Prostate gland (tissue), 2 donors: Measurements from ENCODE around the gene ACVR2B. TPM values are rescaled to one million over a fixed set of nuclear protein-coding genes. Genes with fewer than 3 reads are reported as not detected.

Experiments used
- DNase-seq: peaks from one replicate; pipeline ENCODE4 v3.0.0-alpha.2; 2019; ENCODE audit warnings: low spot score
- H3K27ac ChIP-seq, 2 donors: fragments of 200-600 bp; sonication (generic); 2 replicates each; pipeline ENCODE4 v1.5.1; 2017 to 2019
- H3K27me3 ChIP-seq: fragments of 200-600 bp; sonication (generic); replicated peaks from 2 replicates; pipeline ENCODE4 v1.5.1; 2019; ENCODE audit not compliant: insufficient read depth
- H3K36me3 ChIP-seq, 2 donors: fragments of 200-600 bp; sonication (generic); 1 replicate in 1 of 2; 2 replicates in 1 of 2; pipeline versions ENCODE4 v1.5.1 to v1.8.1; 2017 to 2019
- H3K4me1 ChIP-seq: fragments of 200-600 bp; sonication (generic); replicated peaks from 2 replicates; pipeline ENCODE4 v1.5.1; 2019
- H3K4me3 ChIP-seq, 2 donors: fragments of 200-600 bp; sonication (generic); 2 replicates each; pipeline ENCODE4 v1.5.1; 2017 to 2019
- H3K9me3 ChIP-seq: fragments of 200-600 bp; sonication (generic); 2 replicates; pipeline ENCODE4 v1.5.1; 2017
- POLR2A ChIP-seq: fragments of 450-650 bp; IDR thresholded peaks from one replicate; pipeline ENCODE4 v1.6.1; 2016; ENCODE audit warnings: antibody characterized with exemption, mild to moderate bottlenecking
- POLR2AphosphoS5 ChIP-seq: sonication (generic); formaldehyde crosslinking; IDR thresholded peaks from one replicate; pipeline ENCODE4 v1.6.1; 2017; ENCODE audit warnings: antibody characterized with exemption
- WGBS: methylation state at CpG from one replicate; pipeline ENCODE4 v1.1.5; 2018; 5-methylcytosine and 5-hydroxymethylcytosine counted together
- intact Hi-C: fragments of 100-400 bp; cut with DNase I; formaldehyde crosslinking; loops from one replicate; pipeline ENCODE4 v1.14.2; 2022
- total RNA-seq, 2 donors: library from RNA; depleted of rRNA; stranded (reverse); fragments of >200 nt; gene quantifications; one replicate each; pipeline ENCODE4 v1.1.0, GENCODE V29; 2016
- TF ChIP-seq, protein P1 (sequence below), 4 experiments: fragments of 200-600 bp in 2 of 4; fragments of 450-650 bp in 2 of 4; sonication (generic) in 2 of 4; IDR thresholded peaks; 1 replicate in 3 of 4; 2 replicates in 1 of 4; pipeline ENCODE4 v1.5.1; 2016 to 2019; ENCODE audit warnings: antibody characterized with exemption in 4 of 4, mild to moderate bottlenecking in 2 of 4, moderate library complexity in 2 of 4

The ACVR2B gene
- total RNA-seq, 2 donors from 2014 or later: 5.8 to 24.3 TPM

DNA sequence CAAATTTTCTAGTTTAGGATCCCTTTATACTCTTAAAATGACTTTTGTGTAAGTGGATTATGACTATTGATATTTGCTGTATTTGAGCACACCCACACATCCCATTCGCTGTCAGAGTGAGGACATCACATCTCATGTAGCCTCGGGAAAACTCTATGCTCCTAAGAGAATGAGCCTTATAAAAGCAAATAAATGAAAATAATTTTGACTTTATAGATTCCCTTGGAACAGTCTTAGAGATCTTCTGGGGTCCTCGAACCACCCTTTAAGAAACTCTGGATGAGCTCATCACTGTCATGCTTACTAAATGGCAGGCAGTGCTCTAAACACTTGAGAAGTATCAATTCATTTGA, 26.4 kb downstream of the ACVR2B start:
- H3K9me3 ChIP-seq: no peaks in the 10 kb centered on the region
- H3K27me3 ChIP-seq: no peaks in the 10 kb centered on the region
- peaks cover 0 to 13% of the 10 kb centered on the region in 2 donors for H3K36me3 ChIP-seq
- no peak overlapping the region for H3K27ac ChIP-seq
- no peak overlapping the region for H3K4me3 ChIP-seq
- intact Hi-C loops: loop anchor here (2.0 to 10.0 kb wide), 2 partner anchors 133 to 345 kb away; partner anchors contain the start of genes ACAA1, MYD88 and XYLB
- TF ChIP-seq POLR2A (no peak), POLR2AphosphoS5 (no peak)
- TF ChIP-seq, protein P1, sequence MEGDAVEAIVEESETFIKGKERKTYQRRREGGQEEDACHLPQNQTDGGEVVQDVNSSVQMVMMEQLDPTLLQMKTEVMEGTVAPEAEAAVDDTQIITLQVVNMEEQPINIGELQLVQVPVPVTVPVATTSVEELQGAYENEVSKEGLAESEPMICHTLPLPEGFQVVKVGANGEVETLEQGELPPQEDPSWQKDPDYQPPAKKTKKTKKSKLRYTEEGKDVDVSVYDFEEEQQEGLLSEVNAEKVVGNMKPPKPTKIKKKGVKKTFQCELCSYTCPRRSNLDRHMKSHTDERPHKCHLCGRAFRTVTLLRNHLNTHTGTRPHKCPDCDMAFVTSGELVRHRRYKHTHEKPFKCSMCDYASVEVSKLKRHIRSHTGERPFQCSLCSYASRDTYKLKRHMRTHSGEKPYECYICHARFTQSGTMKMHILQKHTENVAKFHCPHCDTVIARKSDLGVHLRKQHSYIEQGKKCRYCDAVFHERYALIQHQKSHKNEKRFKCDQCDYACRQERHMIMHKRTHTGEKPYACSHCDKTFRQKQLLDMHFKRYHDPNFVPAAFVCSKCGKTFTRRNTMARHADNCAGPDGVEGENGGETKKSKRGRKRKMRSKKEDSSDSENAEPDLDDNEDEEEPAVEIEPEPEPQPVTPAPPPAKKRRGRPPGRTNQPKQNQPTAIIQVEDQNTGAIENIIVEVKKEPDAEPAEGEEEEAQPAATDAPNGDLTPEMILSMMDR (IDR thresholded peaks at IDR 0.05): no peak
- 75% methylated on average over 3 of the region's 3 CpGs for WGBS
- no peaks in the 10 kb centered on the region for H3K4me1 ChIP-seq
- no peak for DNase-seq

DNA sequence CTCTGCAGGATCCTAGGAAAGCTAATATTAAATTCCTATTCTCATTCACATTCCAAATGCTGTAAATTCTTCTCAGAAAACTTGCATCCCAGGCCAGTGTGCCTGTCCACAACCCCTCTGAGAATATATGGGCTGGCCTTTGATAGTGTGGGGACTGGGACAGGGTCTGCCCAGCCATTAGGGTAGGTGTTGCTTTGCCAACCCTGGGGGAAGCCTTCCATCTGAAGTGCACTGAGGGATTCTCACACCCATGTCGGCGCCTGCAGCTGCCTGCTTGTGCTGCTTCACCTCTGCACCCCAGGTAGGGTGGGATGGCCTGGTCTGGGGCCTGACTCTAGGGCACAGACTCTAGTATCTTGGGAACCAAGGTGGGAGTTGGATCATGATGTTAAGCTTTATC, 27.2 kb downstream of the ACVR2B start:
- no peak for TF ChIP-seq POLR2AphosphoS5
- intact Hi-C loops: loop anchor here (2.0 to 10.0 kb wide), 2 partner anchors 134 to 346 kb away; partner anchors contain the start of genes ACAA1, MYD88 and XYLB
- DNase-seq: no peak
- WGBS: 91% methylated on average over 2 of the region's 2 CpGs
- Histone ChIP-seq H3K36me3 (peaks cover 0 to 13% of the 10 kb centered on the region in 2 donors), H3K27ac (no peak overlapping the region), H3K4me1 (no peaks in the 10 kb centered on the region), H3K9me3 (no peaks in the 10 kb centered on the region), H3K27me3 (no peaks in the 10 kb centered on the region), H3K4me3 (no peak overlapping the region)

DNA sequence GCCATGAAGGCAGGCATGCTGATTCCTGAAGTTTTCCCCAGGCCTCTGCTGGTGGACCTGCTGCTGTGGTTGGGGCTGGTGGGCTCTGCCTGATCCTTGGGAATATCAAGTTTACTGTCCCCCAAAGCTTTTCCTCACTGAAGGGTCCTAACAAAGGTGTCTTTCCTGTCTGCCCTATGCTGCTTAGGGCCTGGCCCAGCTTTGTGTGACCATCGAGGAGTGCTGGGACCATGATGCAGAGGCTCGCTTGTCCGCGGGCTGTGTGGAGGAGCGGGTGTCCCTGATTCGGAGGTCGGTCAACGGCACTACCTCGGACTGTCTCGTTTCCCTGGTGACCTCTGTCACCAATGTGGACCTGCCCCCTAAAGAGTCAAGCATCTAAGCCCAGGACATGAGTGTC, 29.3 kb downstream of the ACVR2B start:
- no peak for DNase-seq
- intact Hi-C loops: loop anchor here (10.0 kb wide), 1 partner anchor 348 kb away; the partner anchor contains the start of genes ACAA1 and MYD88
- Histone ChIP-seq H3K4me1 (no peaks in the 10 kb centered on the region), H3K27me3 (no peaks in the 10 kb centered on the region), H3K27ac (no peak overlapping the region), H3K4me3 (no peak overlapping the region), H3K36me3 (peaks cover 0 to 13% of the 10 kb centered on the region in 2 donors), H3K9me3 (no peaks in the 10 kb centered on the region)
- WGBS: 85% methylated on average over 10 of the region's 10 CpGs
- TF ChIP-seq POLR2AphosphoS5 (no peak), POLR2A (no peak)
- TF ChIP-seq, protein P1 (IDR thresholded peaks at IDR 0.05): no peak

DNA sequence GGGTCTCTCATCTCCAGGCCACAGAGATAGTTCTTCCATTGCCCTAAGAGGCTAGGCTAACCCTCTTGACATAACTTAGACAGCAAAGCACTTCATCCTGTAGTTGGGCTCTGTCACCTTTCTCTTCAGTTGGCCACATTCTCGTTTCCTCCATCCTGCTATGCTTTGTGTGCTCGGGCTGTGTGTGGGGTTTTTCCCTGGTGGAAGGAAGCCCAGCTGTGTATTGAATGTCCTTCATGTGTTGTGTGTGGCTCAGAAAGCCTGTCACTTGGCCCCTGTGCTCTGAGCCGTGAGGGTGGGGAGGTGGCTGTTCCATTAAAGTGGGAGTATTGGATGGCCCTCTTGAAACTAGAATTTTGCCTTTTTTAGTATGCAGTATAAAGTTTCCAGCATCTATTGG, 33.6 kb downstream of the ACVR2B start:
- H3K36me3 ChIP-seq: peaks cover 0 to 2% of the 10 kb centered on the region in 2 donors
- TF ChIP-seq, protein P1 (IDR thresholded peaks at IDR 0.05): no peak
- no peak for TF ChIP-seq POLR2AphosphoS5
- no peak for TF ChIP-seq POLR2A

DNA sequence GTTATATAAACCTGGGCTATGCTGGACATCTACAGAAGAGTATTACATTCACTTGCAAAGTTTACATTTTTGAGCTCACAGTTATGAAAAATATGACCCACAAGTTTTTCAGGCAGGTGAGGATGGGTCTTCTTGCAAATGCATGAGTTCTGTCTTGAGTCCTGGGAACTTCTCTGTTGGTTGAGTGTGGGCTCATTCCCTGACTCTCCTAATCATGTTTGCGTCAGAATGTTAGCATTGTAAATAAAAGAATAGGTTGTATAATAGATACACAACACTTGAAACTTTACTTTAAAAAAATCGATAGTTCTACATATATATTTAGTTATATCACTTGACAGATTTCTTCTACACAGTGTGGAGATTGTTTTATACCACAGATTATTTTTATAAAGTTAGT, 35.3 kb downstream of the ACVR2B start:
- TF ChIP-seq, protein P1 (IDR thresholded peaks at IDR 0.05): no peak
- TF ChIP-seq POLR2A (no peak), POLR2AphosphoS5 (no peak)
- intact Hi-C loops: loop anchor here (10.0 kb wide), 1 partner anchor 354 kb away; the partner anchor contains the start of genes ACAA1 and MYD88
- 89% methylated on average over 2 of the region's 2 CpGs for WGBS
- Histone ChIP-seq H3K9me3 (no peaks in the 10 kb centered on the region), H3K4me1 (no peaks in the 10 kb centered on the region), H3K27ac (no peak overlapping the region), H3K27me3 (no peaks in the 10 kb centered on the region), H3K36me3 (no peaks in the 10 kb centered on the region), H3K4me3 (no peak overlapping the region)
- no peak for DNase-seq

More for the DNA sequence above, 33.6 kb downstream of the ACVR2B start:
- intact Hi-C loops: loop anchor here (10.0 kb wide), 1 partner anchor 353 kb away; the partner anchor contains the start of genes ACAA1 and MYD88
- H3K9me3 ChIP-seq: no peaks in the 10 kb centered on the region
- 58% methylated on average over 3 of the region's 3 CpGs for WGBS
- H3K27me3 ChIP-seq: no peaks in the 10 kb centered on the region
- DNase-seq: no peak
- no peak overlapping the region for H3K27ac ChIP-seq
- no peaks in the 10 kb centered on the region for H3K4me1 ChIP-seq
- no peak overlapping the region for H3K4me3 ChIP-seq
